Peyer's patch (tissue), 4 donors: ENCODE measurements around the gene TRIM25.

Source experiments
- CTCF ChIP-seq, 6 experiments: fragments of 450-650 bp in 4 of 6; fragments of 200-600 bp in 2 of 6; sonication (generic) in 1 of 6; IDR thresholded peaks; one replicate each; pipeline ENCODE4 v1.5.1; 2017 to 2019; ENCODE audit warnings: antibody characterized with exemption in 6 of 6, mild to moderate bottlenecking in 3 of 6, moderate library complexity in 1 of 6
- POLR2A ChIP-seq, 2 donors: fragments of 450-650 bp; IDR thresholded peaks; one replicate each; pipeline ENCODE4 v1.5.1; 2017; ENCODE audit warnings: antibody characterized with exemption in 2 of 2, mild to moderate bottlenecking in 2 of 2, moderate library complexity in 2 of 2

GRCh38 chr17:56934280-56934679 lies 20.4 kb upstream of the TRIM25 start:
- no peak for TF ChIP-seq POLR2A (IDR thresholded peaks at IDR 0.05)
- TF ChIP-seq CTCF (IDR thresholded peaks at IDR 0.05): no peak
